Fibroblast of gingiva (primary cell): ENCODE measurements around the gene BTN1A1.
"Not testable (repeated sequence)": the region's sequence is repeated elsewhere in the genome, so short reads cannot be mapped to it uniquely, and the experiment has no call there.

Experiments
- DNase-seq: peaks from one replicate; pipeline ENCODE4 v3.0.0-alpha.2; 2011; ENCODE audit warnings: low read depth

The BTN1A1 gene

DNA sequence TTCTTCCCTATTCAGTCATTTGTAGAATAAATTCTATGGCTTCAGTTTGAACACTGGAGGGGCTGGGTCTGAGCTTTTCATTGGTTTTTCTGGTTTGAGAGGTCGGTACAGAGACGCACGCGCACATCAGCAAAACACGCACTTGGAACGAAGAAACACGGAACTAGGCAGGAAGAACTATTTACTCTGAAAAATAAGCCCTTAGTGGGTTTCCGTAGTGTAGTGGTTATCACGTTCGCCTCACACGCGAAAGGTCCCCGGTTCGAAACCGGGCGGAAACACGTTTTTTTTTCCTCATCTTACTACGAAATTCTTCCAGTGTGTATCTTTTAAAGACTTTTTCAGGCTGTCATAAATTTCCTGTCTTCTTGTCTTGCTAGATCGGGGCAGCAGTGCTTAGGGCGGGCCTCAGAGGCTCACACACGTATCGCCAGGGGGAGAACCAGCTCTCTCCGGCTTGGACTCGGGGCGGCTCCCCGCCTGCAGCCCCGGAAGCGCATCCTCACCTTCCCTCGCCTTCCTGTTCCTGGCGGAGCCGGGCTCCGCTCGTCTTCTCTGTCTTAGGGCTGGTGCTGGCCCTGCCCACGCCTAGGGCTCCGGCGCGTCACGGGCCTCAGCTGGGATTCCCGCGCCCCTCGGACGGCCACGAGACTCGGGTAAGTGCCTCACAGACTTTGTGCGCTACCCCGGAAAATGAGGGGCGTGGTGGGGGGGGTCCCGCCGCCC, 37.9 kb downstream of the BTN1A1 start, which contains the start of gene HMGN4:
Gene HMGN4 (plus strand): TSS at position 521 of the 726 bp plus-strand sequence. CDS start 6,841 bp downstream, outside the sequence.
- DNase-seq: peak; percentile 88

DNA sequence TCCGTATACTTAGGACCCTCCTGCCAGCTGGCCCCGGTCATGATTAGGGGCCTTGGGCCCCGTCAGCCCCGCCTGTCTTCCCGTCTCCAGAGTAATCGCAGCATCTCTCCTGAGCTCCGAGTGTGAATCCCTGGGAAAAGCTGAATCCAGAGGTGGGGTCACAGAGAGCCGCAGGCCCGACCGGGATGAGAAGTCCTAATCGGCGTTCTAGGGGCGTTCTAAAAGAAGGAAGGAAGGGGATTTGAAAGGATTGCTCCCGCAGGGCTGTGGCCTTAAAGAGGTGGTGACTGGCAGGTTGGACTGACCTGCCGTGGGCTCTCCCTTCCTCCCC, 38.4 kb downstream of the BTN1A1 start:
- no peak for DNase-seq

DNA sequence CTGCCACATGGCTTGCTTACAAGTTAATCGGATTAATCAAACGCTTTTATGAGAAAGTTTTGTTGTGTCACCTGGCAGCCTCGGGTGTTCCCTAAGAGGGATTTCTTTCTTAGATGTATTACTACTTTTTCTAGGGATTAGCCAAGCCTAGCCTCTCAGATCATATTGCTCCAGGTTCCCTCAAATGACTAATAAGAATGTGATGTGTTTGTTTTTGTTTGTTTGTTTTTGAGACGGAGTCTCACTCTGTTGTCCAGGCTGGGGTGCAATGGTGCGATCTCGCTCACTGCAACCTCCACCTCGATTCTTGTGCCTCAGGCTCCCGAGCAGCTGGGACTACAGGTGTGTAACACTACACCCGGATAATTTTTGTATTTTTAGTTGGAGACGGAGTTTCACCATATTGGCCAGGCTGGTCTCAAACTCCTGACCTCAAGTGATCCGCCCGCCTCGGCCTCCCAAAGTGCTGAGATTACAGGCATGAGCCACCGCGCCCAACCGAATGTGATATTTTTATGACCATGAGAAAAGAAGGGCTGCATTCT, 39.0 kb downstream of the BTN1A1 start:
- no peak for DNase-seq

DNA sequence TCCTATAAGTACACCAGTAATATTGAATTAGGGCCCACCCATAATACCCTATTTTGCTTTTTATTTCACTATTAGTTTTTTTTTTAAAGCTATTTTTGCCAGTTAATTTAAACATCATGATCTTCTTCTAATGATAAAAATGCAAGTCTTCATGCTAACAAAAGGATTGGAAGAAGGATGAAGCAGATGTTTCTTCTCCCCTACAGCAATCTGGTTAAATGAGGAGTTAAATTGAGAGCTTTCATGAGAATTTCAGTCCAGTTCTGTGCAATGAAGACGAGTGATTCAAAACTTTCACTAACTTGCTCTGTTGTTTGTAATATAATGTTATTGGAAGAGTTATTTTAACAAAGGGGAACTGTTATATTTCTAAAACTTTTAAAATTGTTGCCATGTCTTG, 41.5 kb downstream of the BTN1A1 start:
- DNase-seq: no peak

DNA sequence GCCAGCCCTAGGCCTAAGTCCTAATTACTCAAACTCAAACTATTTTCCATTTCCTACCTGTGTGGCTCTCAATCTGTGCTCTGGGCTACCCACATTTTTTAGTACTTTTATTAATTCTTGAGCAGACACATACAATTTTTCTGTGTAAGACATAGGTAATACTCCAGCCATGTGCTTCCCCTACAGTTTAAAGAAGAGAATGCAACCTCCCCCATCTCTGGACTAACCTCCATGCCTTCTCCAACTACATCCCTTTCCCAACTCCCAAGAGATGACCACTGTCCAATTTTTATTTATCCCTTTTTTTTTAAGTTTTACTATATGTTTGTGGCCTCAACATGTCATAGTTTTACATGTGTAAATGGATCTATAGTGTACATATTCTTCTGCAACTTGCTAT, 43.9 kb downstream of the BTN1A1 start:
- no peak for DNase-seq

DNA sequence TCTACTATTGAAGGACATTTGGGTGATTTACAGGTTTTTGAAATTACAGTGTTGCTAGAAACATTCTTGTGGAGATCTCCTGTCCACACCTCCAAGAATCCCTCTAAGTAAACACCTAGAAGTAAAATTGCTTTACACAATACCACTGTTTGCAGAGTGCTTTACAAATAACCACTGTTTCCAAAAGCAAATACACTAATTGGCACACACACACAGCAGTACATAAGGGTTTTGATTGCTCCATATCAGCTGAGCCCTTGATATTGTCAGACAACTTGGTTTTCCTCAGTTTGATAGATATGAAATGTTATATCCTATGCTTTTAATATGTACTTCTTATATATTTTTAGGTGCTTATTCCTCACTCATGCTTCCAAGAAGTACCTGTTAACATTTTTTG, 44.4 kb downstream of the BTN1A1 start:
- DNase-seq: no peak

DNA sequence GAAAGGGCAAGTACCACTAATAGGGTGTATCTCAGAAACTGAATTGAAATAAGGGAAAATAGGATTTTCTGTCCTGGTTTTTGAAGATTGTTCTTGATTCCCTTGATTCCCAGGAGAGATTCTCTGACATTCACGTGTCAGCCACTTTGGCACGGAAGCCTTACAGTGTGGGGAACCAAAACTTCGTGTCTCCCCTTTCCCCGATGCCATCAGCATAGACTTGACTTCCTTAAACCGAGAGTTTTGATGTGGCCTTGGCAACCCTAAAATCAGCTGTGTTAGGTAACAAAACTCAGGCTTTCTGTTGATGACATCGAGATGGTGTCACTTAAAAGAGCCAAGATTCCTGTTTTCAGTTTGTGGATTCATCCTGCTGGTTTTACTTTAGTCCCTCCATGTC, 45.5 kb downstream of the BTN1A1 start:
- no peak for DNase-seq

DNA sequence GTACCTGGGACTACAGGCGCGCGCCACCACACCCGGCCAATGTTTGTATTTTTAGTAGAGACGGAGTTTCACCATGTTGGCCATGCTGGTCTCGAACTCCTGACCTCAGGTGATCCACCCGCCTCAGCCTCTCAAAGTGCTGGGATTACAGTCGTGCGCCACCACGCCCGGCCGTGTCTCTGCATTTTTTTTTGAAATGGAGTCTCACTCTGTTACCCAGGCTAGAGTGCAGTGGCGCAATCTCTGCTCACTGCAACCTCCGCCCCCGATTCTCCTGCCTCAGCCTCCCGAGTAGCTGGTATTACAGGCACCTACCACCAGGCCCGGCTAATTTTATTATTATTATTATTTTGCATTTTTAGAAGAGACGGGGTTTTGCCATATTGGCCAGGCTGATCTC, 47.3 kb downstream of the BTN1A1 start:
- not testable (repeated sequence) for DNase-seq

DNA sequence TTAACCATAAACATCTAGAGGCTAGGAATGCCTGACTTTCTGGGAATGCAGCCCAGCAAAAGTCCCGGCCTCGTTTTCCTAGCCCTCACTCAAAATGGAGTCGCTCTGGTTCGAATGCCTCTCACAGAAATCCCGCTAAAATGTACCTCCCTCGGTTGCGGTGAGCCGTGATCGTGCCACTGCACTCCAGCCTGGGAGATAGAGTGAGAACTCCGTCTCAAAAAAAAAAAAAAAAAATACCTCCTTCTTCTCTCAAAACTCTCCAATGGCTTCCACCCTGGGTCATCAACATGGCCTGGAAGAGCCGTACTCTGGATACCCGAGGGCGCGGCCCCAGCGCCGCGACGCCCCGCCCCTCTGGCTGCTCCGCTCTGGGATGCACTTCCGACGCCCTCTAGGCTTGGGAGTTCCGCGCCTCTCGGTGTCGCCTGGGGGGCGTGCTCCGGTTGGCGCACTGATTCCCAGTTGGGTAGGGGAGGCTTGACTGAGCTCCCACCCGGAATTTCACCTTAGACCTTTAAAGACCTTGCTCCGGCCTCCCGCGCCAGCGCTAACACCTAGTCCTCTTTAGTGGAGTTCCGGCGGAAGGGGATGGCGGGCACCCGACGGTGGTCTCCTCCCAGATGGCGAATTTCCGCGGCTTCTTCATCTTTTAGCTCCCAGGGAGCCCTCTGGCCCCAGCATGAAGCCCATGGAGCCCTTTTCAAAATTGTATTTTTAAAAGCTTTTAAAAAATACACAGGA, 50.3 kb downstream of the BTN1A1 start:
- DNase-seq: peak; percentile 56

DNA sequence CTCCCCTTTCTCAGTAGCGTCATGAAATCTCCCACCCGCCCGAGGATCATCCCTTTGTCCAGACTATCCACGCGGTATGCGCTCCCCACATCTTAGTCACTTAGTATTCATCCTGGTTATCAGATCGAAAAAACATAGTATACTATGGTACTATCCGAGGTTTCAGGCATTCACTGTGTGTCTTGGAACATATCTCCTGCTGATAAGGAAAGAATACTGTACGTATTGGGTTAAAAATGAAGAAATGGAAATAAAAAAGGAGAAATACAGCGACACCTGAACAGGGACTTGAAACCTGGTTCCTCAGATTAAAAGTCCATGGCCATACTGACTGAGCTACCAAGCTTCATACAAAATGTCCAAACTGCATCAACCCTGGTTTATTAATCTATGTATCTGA, 52.1 kb downstream of the BTN1A1 start:
- no peak for DNase-seq

DNA sequence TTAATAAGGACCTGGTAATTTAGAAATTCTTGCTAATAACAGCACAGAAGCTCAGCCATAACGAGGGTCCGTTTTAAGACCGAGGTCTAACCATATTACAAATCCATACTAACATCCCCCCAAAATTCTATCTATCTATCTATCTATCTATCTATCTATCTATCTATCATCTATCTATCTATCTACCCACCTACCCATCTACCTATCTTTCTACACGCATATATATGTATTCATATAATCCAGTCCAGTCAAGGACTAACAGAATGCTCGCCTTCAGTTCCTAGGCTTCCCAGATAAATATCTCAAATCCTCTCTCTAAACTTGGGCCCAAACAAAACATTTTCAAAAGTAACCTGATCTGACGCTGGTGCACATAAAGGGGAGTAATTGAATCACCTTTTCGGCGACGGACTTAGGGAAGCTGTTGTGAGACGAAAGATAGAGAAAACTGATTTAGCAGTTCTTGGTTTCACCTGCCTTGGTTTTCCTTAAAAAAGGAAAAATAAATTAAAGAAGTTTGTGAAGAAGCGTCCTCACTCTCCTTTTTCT, 52.6 kb downstream of the BTN1A1 start:
- DNase-seq: no peak

DNA sequence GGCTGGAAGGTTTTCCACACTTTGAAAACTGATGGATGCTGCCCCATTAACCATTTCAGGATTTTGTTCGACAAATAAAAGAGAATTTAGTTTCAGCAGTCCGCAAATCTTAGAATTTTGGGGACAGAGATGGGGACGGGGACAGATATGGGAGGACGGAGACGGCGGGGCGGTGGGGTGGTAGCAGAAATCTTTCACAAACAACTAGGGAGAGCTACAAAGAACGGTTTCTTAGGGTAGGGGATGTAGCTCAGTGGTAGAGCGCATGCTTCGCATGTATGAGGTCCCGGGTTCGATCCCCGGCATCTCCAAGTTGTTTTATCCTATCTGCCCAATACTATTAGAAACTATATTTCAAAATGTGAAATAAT, 53.1 kb downstream of the BTN1A1 start:
- DNase-seq: peak; percentile 70

DNA sequence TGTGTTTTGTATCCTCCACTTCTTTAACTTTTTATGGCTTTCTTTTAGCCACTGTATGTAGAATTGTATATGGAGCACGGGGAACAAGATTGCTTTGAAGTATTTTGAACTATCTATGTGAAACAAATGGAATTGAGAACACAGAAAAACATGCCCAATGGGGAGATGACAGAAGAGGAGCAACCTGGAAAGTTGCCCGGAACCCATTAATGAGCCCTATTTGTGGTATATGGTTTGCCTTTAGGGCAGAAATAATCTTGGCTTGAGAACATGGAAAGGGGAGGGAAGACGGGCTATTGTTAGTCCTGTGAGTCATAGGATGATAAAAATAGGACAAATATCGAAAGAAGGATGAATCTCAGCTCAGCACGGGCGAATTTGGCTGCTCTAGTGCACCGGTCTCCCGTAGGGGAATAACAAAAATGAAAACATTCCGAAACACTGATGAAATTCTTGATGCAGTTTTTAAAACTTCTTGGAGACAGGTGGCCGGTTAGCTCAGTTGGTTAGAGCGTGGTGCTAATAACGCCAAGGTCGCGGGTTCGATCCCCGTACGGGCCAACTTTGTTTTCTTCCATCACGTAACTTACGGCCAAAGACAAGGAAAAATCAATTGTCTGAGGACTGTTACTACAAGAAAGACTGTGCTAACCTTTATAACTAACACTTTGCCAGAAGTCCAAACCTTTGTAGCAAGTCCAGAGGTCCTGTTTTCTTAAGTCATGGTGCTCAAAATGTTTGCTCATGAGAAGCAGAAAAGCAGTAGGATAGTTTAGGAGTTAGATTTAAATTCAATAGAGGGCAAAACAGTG, 53.7 kb downstream of the BTN1A1 start:
- peak; percentile 95 for DNase-seq

DNA sequence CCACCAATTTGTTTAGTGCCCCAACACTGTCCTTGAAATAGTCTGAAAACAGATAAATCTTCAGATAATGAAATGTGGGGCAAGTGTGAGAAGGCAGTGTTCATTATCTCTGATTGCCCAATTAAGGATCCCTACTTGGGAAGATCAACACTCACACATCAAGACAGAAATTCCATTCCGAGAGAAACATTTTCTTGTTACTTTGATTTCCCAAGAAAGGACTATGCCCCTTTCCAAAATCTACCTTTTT, 54.3 kb downstream of the BTN1A1 start:
- DNase-seq: no peak

DNA sequence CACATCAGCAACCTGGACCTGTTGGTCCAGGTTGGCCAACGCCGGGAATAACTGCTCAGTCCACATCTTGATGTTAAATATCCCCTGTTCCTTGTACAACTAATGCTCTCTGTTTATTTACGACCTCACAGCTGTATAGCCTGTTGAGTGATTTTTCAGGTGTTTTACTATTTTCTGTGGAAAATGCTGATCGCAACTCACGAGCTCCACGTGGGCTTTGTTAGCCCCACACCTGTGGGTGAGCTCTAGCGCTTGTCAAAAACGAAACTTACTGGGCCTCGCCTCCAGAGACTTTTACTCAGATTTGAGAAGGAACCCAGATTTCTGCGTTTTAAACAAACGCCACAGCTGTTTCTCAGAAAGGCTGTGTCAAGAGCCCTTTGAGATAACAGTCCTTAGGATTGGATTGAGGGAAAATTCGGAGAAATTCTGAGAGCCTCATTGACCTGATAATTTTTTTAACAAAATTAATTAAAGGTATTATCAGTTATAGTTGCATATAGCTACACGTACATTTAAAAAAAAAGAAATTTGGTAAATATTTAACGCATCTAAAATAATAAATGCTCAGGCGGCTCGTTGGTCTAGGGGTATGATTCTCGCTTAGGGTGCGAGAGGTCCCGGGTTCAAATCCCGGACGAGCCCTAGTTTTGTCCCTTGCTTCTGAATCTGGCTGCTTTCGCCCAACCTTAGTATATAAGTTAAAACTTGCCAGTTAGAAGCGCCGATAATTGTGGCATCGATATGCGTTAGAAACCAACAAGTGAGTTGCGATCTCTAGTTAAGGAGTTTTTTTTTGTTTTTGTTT, 54.8 kb downstream of the BTN1A1 start:
- peak; percentile 66 for DNase-seq

DNA sequence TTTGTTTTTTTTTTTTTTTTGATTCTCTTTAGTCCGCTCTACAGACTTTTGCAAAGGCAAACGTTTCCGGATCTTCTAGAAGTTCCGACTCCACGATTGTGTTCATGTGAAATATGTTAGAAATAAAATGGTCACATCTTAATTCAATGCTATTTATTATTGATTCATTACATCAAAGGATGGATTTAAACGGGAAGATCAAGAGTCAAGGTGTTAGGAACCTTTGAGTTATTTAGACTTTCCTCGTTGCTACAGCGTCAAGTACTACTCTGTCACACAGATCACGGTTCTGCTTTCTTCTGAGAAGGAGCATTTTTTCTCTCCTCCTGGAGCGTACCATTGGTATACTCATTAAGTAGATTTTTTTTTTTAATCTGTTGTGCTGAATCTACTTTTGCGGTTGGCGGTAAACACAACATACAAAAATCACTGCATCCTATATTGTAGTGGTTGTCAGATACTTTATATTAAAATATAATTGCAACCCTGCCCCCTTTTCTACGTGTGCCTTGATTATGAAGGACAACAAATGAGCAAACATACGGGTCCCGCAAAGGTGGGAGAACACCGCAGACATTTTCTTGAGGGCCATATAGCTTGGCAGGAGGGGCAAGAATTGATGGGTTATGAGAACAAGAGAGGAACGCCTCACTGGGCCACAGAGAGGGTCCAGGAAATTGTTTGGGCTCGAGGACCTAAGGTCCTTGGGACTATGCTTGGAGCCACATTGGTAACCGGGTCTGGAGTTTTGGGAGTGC, 55.6 kb downstream of the BTN1A1 start:
- no peak for DNase-seq

DNA sequence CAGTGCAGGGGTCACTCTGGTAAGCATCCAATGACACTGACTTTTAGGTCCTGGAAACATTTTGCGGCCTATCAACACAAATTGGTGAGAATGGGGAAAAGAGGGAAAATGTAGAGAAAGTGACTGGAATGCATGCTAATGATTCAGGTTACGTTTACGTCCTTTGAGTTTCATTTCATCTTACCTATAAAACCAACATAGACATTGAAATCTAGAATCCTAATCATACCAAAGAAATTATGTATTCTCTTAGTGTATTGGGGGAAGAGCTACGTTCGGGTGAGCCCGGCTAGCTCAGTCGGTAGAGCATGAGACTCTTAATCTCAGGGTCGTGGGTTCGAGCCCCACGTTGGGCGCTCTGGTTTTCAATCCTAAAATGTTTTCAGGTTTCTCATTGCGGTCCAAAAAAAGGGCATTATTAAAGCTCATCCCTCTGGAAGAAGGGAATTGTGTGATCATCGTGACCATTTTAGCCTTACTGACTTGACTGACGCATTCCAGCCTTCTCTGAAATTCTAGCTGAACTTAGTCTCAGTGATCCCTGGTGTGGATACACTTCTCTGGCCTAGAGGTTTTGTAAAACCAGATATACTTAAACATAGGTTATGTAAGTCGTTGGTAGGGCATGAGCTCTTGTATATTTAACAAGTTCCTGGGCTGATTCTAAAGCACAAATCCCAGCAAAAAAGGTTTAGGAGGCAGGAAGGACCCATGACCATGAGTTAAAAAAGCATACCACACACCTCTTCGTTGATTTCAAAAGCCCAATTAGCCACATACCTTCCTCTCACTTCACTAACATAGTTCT, 56.4 kb downstream of the BTN1A1 start:
- DNase-seq: peak; percentile 94
